Measurements from ENCODE around the gene DUT.

GRCh38 chr15:48332642-48333034 lies 1.4 kb downstream of the DUT start:
- TF ChIP-seq CTCF (conservative IDR thresholded peaks at IDR 0.05; ENCODE audit: low read depth, low read length) (no peak), EZH2phosphoT487 (IDR thresholded peaks at IDR 0.05; ENCODE audit: borderline replicate concordance, low read length) (no peak)
